D721Med (cell line): ENCODE measurements around the gene RNASEH2A.
"Not testable (repeated sequence)": the region's sequence is repeated elsewhere in the genome, so short reads cannot be mapped to it uniquely, and the experiment has no call there.

Experiments used
- DNase-seq: peaks from one replicate; pipeline ENCODE4 v3.0.0; 2011; ENCODE audit warnings: low spot score; ENCODE audit not compliant: insufficient read length
- FAIRE-seq: peaks from 2 replicates; lab custom pipeline; 2011; peaks lifted over from hg19 to GRCh38; lab: Jason Lieb, UNC
- TF ChIP-seq, protein P1 (sequence below): IDR thresholded peaks from 2 replicates; pipeline ENCODE4 v1.5.1; 2012; ENCODE audit warnings: mild to moderate bottlenecking, control low read depth; ENCODE audit not compliant: insufficient read depth; ENCODE audit errors: missing control alignments

The RNASEH2A gene

GRCh38 chr19:12800923-12801465 is 5.4 kb upstream of the RNASEH2A start:
- no peak for FAIRE-seq
- TF ChIP-seq, protein P1, sequence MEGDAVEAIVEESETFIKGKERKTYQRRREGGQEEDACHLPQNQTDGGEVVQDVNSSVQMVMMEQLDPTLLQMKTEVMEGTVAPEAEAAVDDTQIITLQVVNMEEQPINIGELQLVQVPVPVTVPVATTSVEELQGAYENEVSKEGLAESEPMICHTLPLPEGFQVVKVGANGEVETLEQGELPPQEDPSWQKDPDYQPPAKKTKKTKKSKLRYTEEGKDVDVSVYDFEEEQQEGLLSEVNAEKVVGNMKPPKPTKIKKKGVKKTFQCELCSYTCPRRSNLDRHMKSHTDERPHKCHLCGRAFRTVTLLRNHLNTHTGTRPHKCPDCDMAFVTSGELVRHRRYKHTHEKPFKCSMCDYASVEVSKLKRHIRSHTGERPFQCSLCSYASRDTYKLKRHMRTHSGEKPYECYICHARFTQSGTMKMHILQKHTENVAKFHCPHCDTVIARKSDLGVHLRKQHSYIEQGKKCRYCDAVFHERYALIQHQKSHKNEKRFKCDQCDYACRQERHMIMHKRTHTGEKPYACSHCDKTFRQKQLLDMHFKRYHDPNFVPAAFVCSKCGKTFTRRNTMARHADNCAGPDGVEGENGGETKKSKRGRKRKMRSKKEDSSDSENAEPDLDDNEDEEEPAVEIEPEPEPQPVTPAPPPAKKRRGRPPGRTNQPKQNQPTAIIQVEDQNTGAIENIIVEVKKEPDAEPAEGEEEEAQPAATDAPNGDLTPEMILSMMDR = no peak
- no peak for DNase-seq

GRCh38 chr19:12801466-12802266 is 4.7 kb upstream of the RNASEH2A start, which contains the start of the genes PRDX2 and THSD8:
TSS of gene PRDX2 (minus strand) at chr19:12801800. CDS start at chr19:12801261, 539 bp downstream.
TSS of gene THSD8 (plus strand) at chr19:12802069. CDS start at chr19:12802072, 3 bp downstream.
- TF ChIP-seq, protein P1 = no peak
- FAIRE-seq = no peak
- peak; percentile 88 for DNase-seq

GRCh38 chr19:12802267-12803106 is 3.9 kb upstream of the RNASEH2A start:
- TF ChIP-seq, protein P1 = no peak
- no peak for FAIRE-seq
- DNase-seq = no peak

DNA sequence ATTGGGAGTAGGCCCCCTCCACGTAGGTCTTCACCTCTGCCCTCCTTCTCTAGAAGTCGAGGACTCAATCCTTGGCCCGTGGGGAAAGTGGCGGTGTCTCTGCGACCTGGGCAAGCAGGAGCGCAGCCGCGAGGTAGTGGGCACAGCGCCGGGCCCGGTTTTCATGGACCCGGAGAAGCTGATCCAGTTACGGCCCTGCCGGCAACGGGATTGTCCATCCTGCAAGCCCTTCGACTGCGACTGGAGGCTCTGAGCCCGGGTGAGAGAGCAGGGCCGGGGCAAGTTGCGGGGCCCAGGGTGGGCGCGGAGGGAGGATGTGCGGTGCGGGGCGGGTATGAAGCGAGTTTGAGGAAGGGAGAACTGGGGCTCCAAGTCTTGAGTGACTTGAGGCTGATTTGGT is 2.3 kb upstream of the RNASEH2A start:
- FAIRE-seq (no peak), DNase-seq (no peak)
- TF ChIP-seq, protein P1 = no peak

- FAIRE-seq (no peak), DNase-seq (no peak)
- TF ChIP-seq, protein P1 = no peak
Measured at GRCh38 chr19:12815088-12815487, 8.7 kb downstream of the RNASEH2A start.

DNA sequence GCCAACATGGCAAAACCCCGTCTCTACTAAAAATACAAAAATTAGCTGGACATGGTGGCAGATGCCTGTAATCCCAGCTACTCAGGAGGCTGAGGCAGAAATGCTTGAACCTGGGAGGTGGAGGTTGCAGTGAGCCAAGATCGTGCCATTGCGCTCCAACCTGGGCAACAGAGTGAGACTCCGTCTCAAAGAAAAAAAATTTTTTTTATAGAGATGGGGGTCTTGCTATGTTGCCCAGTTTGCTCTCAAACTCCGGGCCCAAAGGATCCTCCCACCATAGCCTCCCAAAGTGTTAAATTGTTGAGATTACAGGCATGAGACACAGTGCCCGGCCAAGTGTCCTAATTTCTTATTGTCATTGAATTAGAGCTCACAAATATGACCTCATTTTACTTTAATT is 10.8 kb downstream of the RNASEH2A start:
- DNase-seq, FAIRE-seq: not testable (repeated sequence)

GRCh38 chr19:12817810-12818209 is 11.4 kb downstream of the RNASEH2A start:
- FAIRE-seq, DNase-seq: not testable (repeated sequence)

- TF ChIP-seq, protein P1 = no peak
- no peak for DNase-seq
- no peak for FAIRE-seq
Measured at GRCh38 chr19:12821761-12822160, 15.4 kb downstream of the RNASEH2A start.
